NCI-H146 treated with DMSO at 0.1 percent for 48 hours (cell line): Measurements from ENCODE around the gene CCR7.

Experiments used
- DNase-seq: peaks from one replicate; lab custom pipeline; 2025; ENCODE audit not compliant: unreplicated experiment; lab: John Stamatoyannopoulos, UW

The CCR7 gene

DNA sequence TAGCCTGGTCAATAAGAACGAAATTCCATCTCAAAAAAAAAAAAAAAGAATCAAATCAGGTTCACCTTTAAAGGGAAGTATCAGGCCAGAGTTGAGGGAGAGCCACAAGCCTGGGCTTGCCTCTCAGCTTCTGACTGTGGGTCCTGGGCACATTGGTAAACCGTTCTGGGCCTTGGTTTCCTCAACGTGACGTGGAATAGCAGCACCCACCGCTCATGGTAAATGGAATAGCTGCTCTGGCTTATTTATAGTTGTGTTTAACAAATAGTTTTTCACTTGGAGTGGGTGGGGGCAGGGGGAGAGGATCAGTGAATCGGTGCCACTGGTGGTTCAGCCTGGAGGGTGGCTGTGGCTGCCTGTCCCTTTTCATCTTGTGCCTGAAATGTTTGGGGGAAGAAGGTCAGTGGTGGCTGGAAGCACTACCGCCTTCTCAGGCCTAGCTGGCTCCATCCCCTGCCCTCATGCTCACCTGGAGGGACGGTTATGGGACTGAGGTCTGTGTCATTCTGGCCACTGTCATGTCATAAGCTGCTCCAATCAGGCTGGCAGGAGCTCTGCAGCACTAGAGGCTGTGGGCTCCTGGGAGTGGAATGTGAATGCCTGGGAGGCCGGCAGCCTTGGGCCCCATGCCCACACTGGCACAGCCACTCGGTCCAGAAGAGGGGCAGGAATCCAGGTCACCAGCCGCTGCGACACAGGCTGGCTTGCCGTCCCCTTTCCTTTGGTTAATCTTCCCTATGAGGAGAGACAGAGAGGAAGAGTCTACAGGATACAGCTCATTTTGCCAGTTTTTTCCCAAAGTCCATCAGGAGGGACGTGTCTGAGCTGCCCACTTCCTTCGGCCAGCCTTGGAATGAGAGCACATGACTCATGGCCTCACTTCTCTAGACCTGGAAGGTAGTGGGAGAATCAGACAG, 27.0 kb downstream of the CCR7 start:
- DNase-seq = no peak

- no peak for DNase-seq
These were observed 28.7 kb downstream of the CCR7 start for GRCh38 chr17:40536295-40537171.

- DNase-seq = no peak
These were observed 29.4 kb downstream of the CCR7 start for GRCh38 chr17:40535924-40536294.

DNA sequence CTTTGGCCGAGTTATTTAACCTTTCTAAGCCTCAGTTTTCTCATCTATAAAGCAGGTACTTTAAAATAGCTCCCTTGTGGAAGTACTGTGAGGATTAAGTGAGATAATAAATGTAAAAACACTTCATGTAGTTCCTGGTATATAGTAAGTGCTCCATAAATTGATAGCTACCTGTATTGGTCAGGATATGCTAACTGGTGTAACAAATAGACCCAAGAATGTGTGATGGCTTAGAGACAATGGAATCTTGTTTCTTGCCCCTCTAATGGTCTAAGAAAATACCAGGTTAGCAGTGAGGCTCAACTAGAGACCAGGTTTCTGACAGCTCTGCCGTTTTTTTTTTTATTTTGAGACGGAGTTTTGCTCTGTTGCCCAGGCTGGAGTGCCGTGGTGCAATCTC, 29.8 kb downstream of the CCR7 start:
- no peak for DNase-seq

- no peak for DNase-seq
These were observed 30.7 kb downstream of the CCR7 start for GRCh38 chr17:40534371-40535189.

DNA sequence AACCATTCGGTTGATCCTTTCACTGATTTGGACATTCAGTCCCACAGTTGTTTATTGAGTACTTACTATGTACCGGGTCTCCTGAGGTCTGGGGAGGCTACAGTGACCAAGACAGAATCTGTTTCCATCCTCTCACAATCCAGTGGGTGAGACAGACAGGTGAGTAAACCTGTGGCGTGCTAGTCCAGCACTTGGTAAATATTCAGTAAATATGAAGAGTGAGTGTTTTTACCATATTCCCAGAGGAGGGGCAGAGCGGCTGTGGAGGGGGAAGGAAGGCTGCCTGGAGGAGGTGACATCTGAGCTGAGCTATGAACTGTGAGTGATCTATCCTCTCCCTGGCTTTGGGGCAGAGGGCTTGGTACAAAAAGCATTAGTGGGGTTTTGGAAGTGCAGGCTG, 31.4 kb downstream of the CCR7 start:
- DNase-seq = no peak

- no peak for DNase-seq
These were observed 32.6 kb downstream of the CCR7 start for GRCh38 chr17:40532520-40533253.

DNA sequence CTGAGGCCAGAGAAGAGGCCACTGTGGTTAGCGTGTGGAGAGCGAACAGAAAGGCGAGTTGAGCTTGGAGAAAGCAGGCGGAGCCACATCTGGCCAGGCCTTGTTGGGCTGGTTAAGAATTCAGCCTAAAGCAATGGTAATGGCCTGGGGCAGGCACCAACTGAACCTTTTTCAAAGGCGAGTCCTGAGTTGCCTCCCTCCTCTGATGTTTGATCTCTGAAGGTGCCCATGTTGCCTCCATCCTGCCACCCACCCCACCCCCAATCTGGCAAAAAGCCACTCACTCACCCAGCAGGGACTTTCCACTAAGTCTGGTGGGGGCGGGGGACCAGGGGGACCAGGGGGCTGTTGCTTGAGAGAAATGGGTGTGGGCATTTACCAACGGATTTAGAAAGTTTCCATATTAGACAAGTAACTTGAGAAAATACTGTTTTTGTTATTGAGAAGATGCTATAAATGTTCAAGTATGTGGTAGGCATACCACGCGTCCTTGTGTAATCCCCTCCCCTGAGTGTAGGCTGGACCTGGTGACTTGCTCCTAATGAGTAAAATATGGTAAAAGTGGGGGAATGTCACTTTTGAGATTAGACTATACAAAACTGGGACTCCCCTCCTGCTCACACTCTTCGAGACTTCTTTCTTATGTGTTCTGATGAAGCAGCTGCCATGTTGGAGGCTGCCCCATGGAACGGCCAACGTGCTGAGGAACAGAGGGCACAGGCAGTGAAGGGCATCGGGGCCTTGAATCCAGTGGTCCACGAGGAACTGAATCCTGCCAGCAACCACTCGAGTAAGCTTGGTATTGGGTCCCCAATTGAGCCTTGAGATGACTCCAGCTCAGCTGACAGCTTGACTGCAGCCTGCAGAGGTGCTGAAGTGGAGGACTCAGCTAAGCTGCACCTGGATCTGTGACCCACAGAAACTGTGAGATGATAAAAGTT, 34.0 kb downstream of the CCR7 start:
- no peak for DNase-seq

- DNase-seq = no peak
These were observed 34.7 kb downstream of the CCR7 start for GRCh38 chr17:40530531-40530994.

DNA sequence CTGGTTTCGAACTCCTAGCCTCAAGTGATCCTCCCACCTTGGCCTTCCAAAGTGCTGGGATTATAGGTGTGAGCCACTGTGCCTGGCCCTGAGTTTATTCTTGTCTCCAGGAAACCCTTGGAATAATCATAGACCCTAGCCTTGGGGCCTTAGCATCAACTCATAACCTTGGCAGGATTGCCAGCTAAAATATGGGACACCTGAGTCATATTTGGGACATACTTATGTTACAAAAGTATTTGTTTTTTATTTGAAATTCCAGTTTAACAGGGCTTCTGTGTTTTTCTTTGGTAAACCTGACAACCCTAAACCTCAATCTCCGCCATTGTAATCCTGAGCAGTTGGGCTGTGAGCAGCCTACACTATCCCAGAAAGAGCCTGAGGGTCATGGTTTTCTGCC, 35.3 kb downstream of the CCR7 start:
- DNase-seq = no peak

GRCh38 chr17:40528692-40529417, 36.4 kb downstream of the CCR7 start:
- DNase-seq = no peak

DNA sequence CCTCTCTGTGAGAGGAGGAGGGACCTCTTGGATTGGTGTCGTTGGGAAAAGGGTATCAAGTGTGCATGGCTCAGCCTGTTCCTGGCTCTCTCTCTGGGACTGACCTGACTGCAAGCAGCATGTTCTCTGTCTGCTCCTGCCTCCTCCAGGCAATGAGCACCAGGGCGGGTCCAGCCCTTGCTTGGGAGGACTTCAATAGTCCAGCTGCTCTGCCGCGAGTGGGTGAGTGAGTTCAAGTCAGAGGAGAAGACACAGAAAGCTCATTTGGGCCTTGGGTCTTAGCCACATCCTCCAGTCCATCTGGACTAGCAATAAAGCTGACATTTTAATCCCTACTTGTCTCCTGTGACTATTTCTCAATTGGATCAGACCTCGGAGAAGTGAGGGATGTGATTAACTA, 38.6 kb downstream of the CCR7 start:
- DNase-seq = no peak

GRCh38 chr17:40525294-40525693, 40.0 kb downstream of the CCR7 start:
- DNase-seq = no peak

DNA sequence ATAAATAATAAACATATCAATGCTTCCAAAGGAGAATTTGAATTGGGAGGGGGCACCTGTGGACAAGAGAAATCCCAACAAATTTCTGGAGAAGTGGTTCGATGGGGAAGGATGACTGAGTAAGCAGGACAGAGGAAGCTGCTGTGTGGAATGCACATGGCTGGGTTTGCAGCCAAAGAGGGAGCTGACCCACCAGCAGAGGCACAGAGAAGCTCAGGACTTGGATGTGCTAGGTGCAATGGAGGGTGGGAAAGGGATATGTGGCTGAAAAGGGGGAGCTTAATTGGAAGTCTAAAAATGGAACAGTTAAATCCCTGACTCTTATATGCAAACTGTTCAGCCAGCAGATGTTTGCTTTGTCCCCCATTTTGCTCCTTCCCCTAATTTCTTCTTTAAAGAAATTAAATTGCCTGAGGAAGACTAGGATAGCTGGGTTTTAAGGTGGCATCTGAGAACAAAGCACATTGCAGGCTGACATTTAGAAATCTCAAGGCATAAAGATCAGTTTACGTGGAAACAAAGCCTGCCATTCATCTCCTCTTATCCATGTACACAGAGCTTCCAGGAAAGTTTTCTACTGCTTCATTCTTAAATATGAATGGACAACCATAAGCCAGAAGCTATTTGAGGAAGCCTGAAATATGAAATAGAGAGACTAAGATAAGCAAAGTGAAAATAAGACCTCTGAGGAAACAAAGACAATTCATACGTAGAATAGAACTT, 40.9 kb downstream of the CCR7 start:
- no peak for DNase-seq

GRCh38 chr17:40522961-40523310, 42.3 kb downstream of the CCR7 start:
- no peak for DNase-seq

DNA sequence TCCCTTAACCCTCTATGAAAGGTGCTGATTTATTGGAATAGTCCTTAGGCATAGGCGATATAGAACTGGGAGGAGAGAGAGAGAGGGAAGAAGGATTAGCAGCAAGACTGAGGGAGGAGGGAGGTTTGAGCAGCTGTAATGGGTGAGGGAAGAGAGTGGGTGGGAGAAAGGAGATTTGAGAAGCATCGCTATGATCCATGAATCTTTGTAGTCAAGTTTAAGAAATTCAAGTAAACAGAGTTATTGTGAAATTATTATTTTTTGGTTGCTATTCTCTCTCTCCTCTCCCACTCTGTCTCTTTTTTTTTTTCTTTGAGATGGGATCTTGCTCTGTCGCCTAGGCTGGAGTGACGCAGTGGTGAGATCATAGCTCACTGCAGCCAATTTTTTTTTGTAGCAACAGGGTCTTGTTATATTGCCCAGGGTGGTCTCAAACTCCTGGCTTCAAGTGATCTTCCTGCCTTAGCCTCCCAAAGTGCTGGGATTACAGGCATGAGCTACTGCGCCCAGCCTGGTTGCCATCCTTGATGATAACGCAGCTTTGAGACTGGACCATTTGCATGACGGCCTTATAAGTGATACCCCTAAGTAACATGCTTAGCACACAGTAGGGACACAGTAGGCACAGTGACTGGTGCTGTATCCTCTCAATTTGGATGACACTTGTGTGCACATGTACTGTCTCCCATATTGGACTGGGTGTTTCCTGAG, 42.9 kb downstream of the CCR7 start:
- DNase-seq = no peak

DNA sequence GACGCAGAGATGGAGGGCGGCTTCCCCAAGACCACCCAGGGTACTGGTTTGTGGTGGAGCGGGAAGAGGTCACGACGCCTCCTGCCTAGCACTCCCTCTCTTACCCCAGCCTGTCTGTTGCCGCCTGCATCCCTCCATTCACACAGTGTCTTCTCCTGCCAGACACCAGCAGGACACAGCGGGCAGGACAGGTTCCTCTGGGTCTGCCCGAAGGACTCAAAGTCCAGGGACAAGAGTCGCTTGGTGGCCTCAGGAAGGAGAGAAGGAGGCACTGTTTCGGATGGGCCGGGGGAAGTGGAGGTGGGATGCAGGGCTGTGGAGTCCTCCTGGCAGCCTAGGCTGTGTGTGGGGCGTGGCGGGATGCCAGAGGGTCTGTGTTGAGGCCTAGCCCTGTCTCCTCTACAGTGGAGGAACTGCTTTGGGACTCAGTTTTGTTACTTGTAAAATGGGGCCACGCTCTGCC, 44.2 kb downstream of the CCR7 start:
- DNase-seq = no peak
